GM23338 (cell line): ENCODE results near the gene CACNA2D3. TPM values are rescaled to one million over a fixed set of nuclear protein-coding genes. Genes with fewer than 3 reads are reported as not detected.

ENCODE experiments used
- ATAC-seq: fragments of 200-7000 bp; cut with Tn5 transposase; 3 replicates; pipeline ENCODE4 v1.9.1; 2020
- DNase-seq: peaks from one replicate; pipeline ENCODE4 v3.0.0-alpha.2; 2015; ENCODE audit warnings: low spot score
- H2AFZ ChIP-seq: fragments of 200-600 bp; sonication (generic); 2 replicates; pipeline ENCODE4 v1.8.0; 2016; ENCODE audit warnings: antibody characterized with exemption, mild to moderate bottlenecking, moderate library complexity
- H3F3A ChIP-seq: fragments of 200-600 bp; sonication (generic); replicated peaks from 2 replicates; pipeline ENCODE4 v1.8.0; 2017; ENCODE audit warnings: antibody characterized with exemption, mixed run types, low read depth
- H3K27ac ChIP-seq: fragments of 200-600 bp; sonication (generic); 2 replicates; pipeline ENCODE4 v1.6.1; 2016; ENCODE audit warnings: low read depth
- H3K27me3 ChIP-seq: fragments of 200-600 bp; sonication (generic); 2 replicates; pipeline ENCODE4 v1.8.0; 2016; ENCODE audit warnings: mild to moderate bottlenecking, mixed run types, moderate library complexity; ENCODE audit not compliant: insufficient read depth
- H3K36me3 ChIP-seq: fragments of 200-600 bp; sonication (generic); 2 replicates; pipeline ENCODE4 v1.8.0; 2016; ENCODE audit warnings: mild to moderate bottlenecking; ENCODE audit not compliant: insufficient read depth
- H3K4me1 ChIP-seq: fragments of 200-600 bp; sonication (generic); 2 replicates; pipeline ENCODE4 v1.8.0; 2016; ENCODE audit warnings: mild to moderate bottlenecking, moderate library complexity; ENCODE audit not compliant: insufficient read depth
- H3K4me2 ChIP-seq: fragments of 200-600 bp; sonication (generic); 2 replicates; pipeline ENCODE4 v1.7.1; 2017; ENCODE audit warnings: mixed run types
- H3K4me3 ChIP-seq: fragments of 200-600 bp; sonication (generic); 2 replicates; pipeline ENCODE4 v1.6.1; 2016; ENCODE audit warnings: mixed run types
- H3K79me2 ChIP-seq: fragments of 200-600 bp; sonication (generic); replicated peaks from 2 replicates; pipeline ENCODE4 v1.8.0; 2017; ENCODE audit warnings: mild to moderate bottlenecking; ENCODE audit not compliant: insufficient read depth
- H3K9me2 ChIP-seq: fragments of 200-600 bp; sonication (generic); 2 replicates; pipeline ENCODE4 v1.8.0; 2017; ENCODE audit not compliant: insufficient read depth
- H4K20me1 ChIP-seq: fragments of 200-600 bp; sonication (generic); replicated peaks from 2 replicates; pipeline ENCODE4 v1.8.0; 2017; ENCODE audit warnings: mild to moderate bottlenecking; ENCODE audit not compliant: insufficient read depth
- H3K27ac Mint-ChIP-seq: 2 replicates; pipeline ENCODE4 v1.8.0; 2020; ENCODE audit warnings: inconsistent platforms, mild to moderate bottlenecking, moderate library complexity, mixed read lengths
- H3K27me3 Mint-ChIP-seq: 3 replicates; pipeline ENCODE4 v1.8.0; 2022; ENCODE audit warnings: low read depth, mild to moderate bottlenecking, moderate library complexity, mixed read lengths, inconsistent platforms; ENCODE audit not compliant: insufficient read depth, poor library complexity
- H3K36me3 Mint-ChIP-seq: 3 replicates; pipeline ENCODE4 v1.8.0; 2021; ENCODE audit warnings: low read depth, mild to moderate bottlenecking, inconsistent platforms, moderate library complexity, mixed read lengths
- H3K4me1 Mint-ChIP-seq: 3 replicates; pipeline ENCODE4 v1.8.0; 2020; ENCODE audit warnings: mild to moderate bottlenecking, inconsistent platforms, mixed read lengths
- H3K4me3 Mint-ChIP-seq: 3 replicates; pipeline ENCODE4 v1.8.0; 2021; ENCODE audit warnings: moderate library complexity, mild to moderate bottlenecking, inconsistent platforms, mixed read lengths
- H3K9me3 Mint-ChIP-seq: 3 replicates; pipeline ENCODE4 v1.8.0; 2020; ENCODE audit warnings: moderate library complexity, mild to moderate bottlenecking, inconsistent platforms, mixed read lengths
- CREB1 ChIP-seq: fragments of 250-450 bp; sonication (Bioruptor Pico); IDR thresholded peaks from 2 replicates; pipeline ENCODE4 v1.5.0; 2020; ENCODE audit warnings: low read depth, mild to moderate bottlenecking, moderate library complexity
- EZH2phosphoT487 ChIP-seq: fragments of 200-600 bp; sonication (generic); IDR thresholded peaks from one replicate; pipeline ENCODE4 v1.8.1; 2018; ENCODE audit warnings: antibody characterized with exemption; ENCODE audit not compliant: unreplicated experiment
- JUNB ChIP-seq: IDR thresholded peaks from one replicate; pipeline ENCODE4 v1.6.1; 2016; ENCODE audit warnings: antibody characterized with exemption; ENCODE audit not compliant: unreplicated experiment
- NANOG ChIP-seq: IDR thresholded peaks from 2 replicates; pipeline ENCODE4 v1.6.1; 2016; ENCODE audit warnings: antibody characterized with exemption, borderline replicate concordance
- POLR2AphosphoS5 ChIP-seq: IDR thresholded peaks from 2 replicates; pipeline ENCODE4 v1.6.1; 2016; ENCODE audit warnings: antibody characterized with exemption, low read depth
- STAT1 ChIP-seq: IDR thresholded peaks from one replicate; pipeline ENCODE4 v1.6.1; 2016; ENCODE audit warnings: antibody characterized with exemption; ENCODE audit not compliant: unreplicated experiment
- ZNF114 ChIP-seq: fragments of 250-450 bp; sonication (Bioruptor Pico); IDR thresholded peaks from 2 replicates; pipeline ENCODE4 v1.5.0; 2020; ENCODE audit warnings: mild to moderate bottlenecking, moderate library complexity
- ZNF331 ChIP-seq: fragments of 250-450 bp; sonication (Bioruptor Pico); IDR thresholded peaks from 2 replicates; pipeline ENCODE4 v1.5.0; 2020; ENCODE audit warnings: low read depth, mild to moderate bottlenecking, moderate library complexity
- polyA plus RNA-seq: library from polyadenylated mRNA; unstranded; fragments of >200 nt; fragmentation: Nextera tagmentation; extraction: Ambion mirVana; gene quantifications from 2 replicates; pipeline ENCODE4 v1.2.1, GENCODE V29; 2016
- total RNA-seq: library from RNA; depleted of rRNA; stranded (reverse); fragments of >200 nt; shearing (Covaris generic); gene quantifications from 2 replicates; pipeline ENCODE4 v1.2.3, GENCODE V29; 2014
- TF ChIP-seq, protein P1 (sequence below): IDR thresholded peaks from one replicate; pipeline ENCODE4 v1.6.1; 2018; ENCODE audit warnings: antibody characterized with exemption; ENCODE audit not compliant: unreplicated experiment
- TF ChIP-seq, protein P2 (sequence below): IDR thresholded peaks from 2 replicates; pipeline ENCODE4 v1.6.1; 2016; ENCODE audit warnings: antibody characterized with exemption
- TF ChIP-seq, protein P3 (sequence below), 2 experiments: fragments of 200-600 bp in 1 of 2; sonication (generic) in 1 of 2; conservative IDR thresholded peaks; 2 replicates each; pipeline versions ENCODE4 v1.5.1 to v1.6.1; 2016 to 2017; ENCODE audit warnings: antibody characterized with exemption in 2 of 2, low read depth in 2 of 2, mild to moderate bottlenecking in 2 of 2, moderate library complexity in 1 of 2

Gene CACNA2D3
- total and polyA plus RNA-seq, 2 experiments from 2014 or later: 2.2 to 2.3 TPM

DNA sequence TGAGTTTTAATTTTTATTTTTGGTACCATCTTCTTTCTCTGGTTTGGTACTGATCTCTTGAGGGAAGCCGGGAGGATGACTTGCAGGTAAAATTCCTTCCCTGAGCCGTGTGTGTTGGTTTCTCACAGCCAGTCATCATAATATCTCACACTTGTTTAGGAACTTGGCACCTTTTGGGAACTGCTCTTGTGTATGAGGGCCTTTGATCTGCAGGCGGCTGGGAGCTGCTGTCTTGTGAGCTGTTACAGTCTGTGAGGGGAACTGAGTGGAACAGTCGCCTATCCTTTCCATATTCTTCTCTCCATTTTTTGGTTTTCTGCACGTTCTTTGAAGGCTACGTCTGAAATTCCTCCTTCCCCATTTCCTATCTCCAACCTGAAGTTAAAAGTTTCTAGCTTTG lies 75.2 kb downstream of the CACNA2D3 start (continued):
- TF ChIP-seq, protein P1, sequence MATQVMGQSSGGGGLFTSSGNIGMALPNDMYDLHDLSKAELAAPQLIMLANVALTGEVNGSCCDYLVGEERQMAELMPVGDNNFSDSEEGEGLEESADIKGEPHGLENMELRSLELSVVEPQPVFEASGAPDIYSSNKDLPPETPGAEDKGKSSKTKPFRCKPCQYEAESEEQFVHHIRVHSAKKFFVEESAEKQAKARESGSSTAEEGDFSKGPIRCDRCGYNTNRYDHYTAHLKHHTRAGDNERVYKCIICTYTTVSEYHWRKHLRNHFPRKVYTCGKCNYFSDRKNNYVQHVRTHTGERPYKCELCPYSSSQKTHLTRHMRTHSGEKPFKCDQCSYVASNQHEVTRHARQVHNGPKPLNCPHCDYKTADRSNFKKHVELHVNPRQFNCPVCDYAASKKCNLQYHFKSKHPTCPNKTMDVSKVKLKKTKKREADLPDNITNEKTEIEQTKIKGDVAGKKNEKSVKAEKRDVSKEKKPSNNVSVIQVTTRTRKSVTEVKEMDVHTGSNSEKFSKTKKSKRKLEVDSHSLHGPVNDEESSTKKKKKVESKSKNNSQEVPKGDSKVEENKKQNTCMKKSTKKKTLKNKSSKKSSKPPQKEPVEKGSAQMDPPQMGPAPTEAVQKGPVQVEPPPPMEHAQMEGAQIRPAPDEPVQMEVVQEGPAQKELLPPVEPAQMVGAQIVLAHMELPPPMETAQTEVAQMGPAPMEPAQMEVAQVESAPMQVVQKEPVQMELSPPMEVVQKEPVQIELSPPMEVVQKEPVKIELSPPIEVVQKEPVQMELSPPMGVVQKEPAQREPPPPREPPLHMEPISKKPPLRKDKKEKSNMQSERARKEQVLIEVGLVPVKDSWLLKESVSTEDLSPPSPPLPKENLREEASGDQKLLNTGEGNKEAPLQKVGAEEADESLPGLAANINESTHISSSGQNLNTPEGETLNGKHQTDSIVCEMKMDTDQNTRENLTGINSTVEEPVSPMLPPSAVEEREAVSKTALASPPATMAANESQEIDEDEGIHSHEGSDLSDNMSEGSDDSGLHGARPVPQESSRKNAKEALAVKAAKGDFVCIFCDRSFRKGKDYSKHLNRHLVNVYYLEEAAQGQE: no peak
- TF ChIP-seq CREB1: no peak
- no peak for TF ChIP-seq NANOG
- no peak for TF ChIP-seq ZNF114 (CRISPR knock-in tag)
- TF ChIP-seq, protein P2, sequence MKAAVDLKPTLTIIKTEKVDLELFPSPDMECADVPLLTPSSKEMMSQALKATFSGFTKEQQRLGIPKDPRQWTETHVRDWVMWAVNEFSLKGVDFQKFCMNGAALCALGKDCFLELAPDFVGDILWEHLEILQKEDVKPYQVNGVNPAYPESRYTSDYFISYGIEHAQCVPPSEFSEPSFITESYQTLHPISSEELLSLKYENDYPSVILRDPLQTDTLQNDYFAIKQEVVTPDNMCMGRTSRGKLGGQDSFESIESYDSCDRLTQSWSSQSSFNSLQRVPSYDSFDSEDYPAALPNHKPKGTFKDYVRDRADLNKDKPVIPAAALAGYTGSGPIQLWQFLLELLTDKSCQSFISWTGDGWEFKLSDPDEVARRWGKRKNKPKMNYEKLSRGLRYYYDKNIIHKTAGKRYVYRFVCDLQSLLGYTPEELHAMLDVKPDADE: no peak
- no peak for TF ChIP-seq JUNB
- TF ChIP-seq, protein P3, sequence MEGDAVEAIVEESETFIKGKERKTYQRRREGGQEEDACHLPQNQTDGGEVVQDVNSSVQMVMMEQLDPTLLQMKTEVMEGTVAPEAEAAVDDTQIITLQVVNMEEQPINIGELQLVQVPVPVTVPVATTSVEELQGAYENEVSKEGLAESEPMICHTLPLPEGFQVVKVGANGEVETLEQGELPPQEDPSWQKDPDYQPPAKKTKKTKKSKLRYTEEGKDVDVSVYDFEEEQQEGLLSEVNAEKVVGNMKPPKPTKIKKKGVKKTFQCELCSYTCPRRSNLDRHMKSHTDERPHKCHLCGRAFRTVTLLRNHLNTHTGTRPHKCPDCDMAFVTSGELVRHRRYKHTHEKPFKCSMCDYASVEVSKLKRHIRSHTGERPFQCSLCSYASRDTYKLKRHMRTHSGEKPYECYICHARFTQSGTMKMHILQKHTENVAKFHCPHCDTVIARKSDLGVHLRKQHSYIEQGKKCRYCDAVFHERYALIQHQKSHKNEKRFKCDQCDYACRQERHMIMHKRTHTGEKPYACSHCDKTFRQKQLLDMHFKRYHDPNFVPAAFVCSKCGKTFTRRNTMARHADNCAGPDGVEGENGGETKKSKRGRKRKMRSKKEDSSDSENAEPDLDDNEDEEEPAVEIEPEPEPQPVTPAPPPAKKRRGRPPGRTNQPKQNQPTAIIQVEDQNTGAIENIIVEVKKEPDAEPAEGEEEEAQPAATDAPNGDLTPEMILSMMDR (conservative IDR thresholded peaks at IDR 0.05; ENCODE audit: low read depth in 2 of 2): no peak
- no peak for TF ChIP-seq ZNF331
- no peak for TF ChIP-seq EZH2phosphoT487

DNA sequence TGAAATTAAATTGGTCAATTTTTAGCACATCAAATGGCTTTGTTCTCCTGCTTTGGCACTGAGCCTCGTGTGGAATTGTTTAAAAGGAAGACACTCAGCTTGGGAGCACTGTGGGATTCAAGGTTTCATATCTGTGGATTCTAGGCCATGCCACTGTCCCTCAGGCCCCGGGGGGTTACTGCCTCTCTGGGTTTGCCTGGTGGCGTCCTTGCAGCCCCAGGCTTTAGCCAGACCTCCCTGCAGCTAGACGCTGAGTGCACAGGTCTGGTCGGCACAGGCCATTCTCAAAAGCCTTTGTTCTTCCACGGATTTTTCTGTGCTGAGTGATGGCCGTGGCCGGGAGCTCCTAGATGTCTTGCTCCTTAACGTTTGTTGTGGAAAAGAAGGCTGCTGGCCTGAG lies 76.2 kb downstream of the CACNA2D3 start:
- no peak overlapping the region for H3K4me3 Mint-ChIP-seq
- no peaks in the 10 kb centered on the region for H3K36me3 ChIP-seq
- no peaks in the 10 kb centered on the region for H3K36me3 Mint-ChIP-seq
- H3K27me3 Mint-ChIP-seq: peaks cover 3% of the 10 kb centered on the region
- H3F3A ChIP-seq: no peaks in the 10 kb centered on the region
- peaks cover 8% of the 10 kb centered on the region; the same call in 2 of the 3 replicates for H3K4me1 Mint-ChIP-seq
- no peaks in the 10 kb centered on the region for H4K20me1 ChIP-seq
- TF ChIP-seq CREB1: no peak
- TF ChIP-seq JUNB: no peak
- TF ChIP-seq EZH2phosphoT487: no peak
- TF ChIP-seq ZNF114 (CRISPR knock-in tag): no peak
- no peak for TF ChIP-seq ZNF331
- TF ChIP-seq POLR2AphosphoS5: no peak
- no peak for TF ChIP-seq NANOG
- no peak for TF ChIP-seq STAT1
- H3K79me2 ChIP-seq: no peaks in the 10 kb centered on the region
- DNase-seq: no peak
- 0 out of 2 replicates have a peak, but pooled peaks cover 3% of the 10 kb centered on the region for H3K9me2 ChIP-seq
- H2AFZ ChIP-seq: no peak overlapping the region
- no peak for ATAC-seq
- H3K4me3 ChIP-seq: no peak overlapping the region
- H3K4me2 ChIP-seq: no peak overlapping the region
- H3K4me1 ChIP-seq: peaks cover 3% of the 10 kb centered on the region; the same call in 1 of the 2 replicates
- H3K27me3 ChIP-seq: no peaks in the 10 kb centered on the region
- no peak overlapping the region for H3K27ac Mint-ChIP-seq
- no peaks in the 10 kb centered on the region; the same call in 2 of the 3 replicates for H3K9me3 Mint-ChIP-seq
- H3K27ac ChIP-seq: no peak overlapping the region
